Lower lobe of right lung (tissue), 2 donors: ENCODE data around the gene SLC8A3. TPM values are rescaled to one million over a fixed set of nuclear protein-coding genes. Genes with fewer than 3 reads are reported as not detected.

Source experiments
- ATAC-seq, 2 donors: fragments of 200-7000 bp; cut with Tn5 transposase; one replicate each; pipeline ENCODE4 v1.9.1; 2020 to 2022; ENCODE audit warnings: mild to moderate bottlenecking in 2 of 2, moderate library complexity in 2 of 2
- DNase-seq: peaks from one replicate; pipeline ENCODE4 v3.0.0-alpha.2; 2020
- H3K27ac ChIP-seq: fragments of 200-600 bp; one replicate; pipeline ENCODE4 v1.8.0; 2022
- H3K27me3 ChIP-seq: fragments of 200-600 bp; one replicate; pipeline ENCODE4 v1.8.0; 2022; ENCODE audit warnings: low read depth
- H3K36me3 ChIP-seq: fragments of 200-600 bp; one replicate; pipeline ENCODE4 v1.8.0; 2022; ENCODE audit warnings: mild to moderate bottlenecking
- H3K4me1 ChIP-seq: fragments of 200-600 bp; one replicate; pipeline ENCODE4 v1.8.0; 2022
- H3K4me3 ChIP-seq: fragments of 200-600 bp; one replicate; pipeline ENCODE4 v1.8.0; 2022; ENCODE audit warnings: mild to moderate bottlenecking
- H3K9me3 ChIP-seq: fragments of 200-600 bp; one replicate; pipeline ENCODE4 v1.8.0; 2022
- intact Hi-C: fragments of 100-400 bp; cut with DNase I; formaldehyde crosslinking; loops from one replicate; pipeline ENCODE4 v1.11.0; 2022
- total RNA-seq: library from RNA; stranded (reverse); fragmentation: NEBNext Ultra II Directional; extraction: Animal tissue kit (Norgen Biotek cat#: 25700); gene quantifications from one replicate; pipeline ENCODE4 v1.2.1, GENCODE V29; 2021
- TF ChIP-seq, protein P1 (sequence below): fragments of 200-600 bp; IDR thresholded peaks from one replicate; pipeline ENCODE4 v1.8.0; 2022; ENCODE audit warnings: antibody characterized with exemption, mild to moderate bottlenecking
- donor health status: DM: no; HTN: yes; CAD: no; lungs with severe emphysema.

The SLC8A3 gene
- total RNA-seq, 1 donor from 2014 or later: 1.9 TPM

DNA sequence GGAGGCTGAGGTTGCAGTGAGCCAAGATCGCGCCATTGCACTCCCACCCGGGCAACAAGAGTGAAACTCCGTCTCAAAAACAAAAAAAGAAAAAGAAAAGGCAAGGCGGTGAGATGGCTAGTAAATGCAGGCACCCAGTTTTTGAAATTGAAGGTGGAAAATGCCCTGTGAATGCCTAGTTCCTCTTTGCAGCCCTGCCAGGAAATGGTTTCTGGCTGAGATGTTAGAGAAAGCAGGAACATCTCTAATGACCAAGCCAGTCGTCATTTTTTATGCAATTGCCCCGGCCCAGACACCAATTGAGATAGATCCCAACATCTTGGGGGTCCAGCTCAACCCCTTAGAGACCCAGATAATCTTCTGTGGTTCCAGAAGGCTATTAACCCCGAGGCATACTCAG, 17.0 kb downstream of the SLC8A3 start:
- no peak overlapping the region for H3K27ac ChIP-seq
- no peaks in the 10 kb centered on the region for H3K9me3 ChIP-seq
- H3K4me1 ChIP-seq: no peaks in the 10 kb centered on the region
- H3K27me3 ChIP-seq: no peaks in the 10 kb centered on the region
- intact Hi-C loops: no loop called here
- TF ChIP-seq, protein P1, sequence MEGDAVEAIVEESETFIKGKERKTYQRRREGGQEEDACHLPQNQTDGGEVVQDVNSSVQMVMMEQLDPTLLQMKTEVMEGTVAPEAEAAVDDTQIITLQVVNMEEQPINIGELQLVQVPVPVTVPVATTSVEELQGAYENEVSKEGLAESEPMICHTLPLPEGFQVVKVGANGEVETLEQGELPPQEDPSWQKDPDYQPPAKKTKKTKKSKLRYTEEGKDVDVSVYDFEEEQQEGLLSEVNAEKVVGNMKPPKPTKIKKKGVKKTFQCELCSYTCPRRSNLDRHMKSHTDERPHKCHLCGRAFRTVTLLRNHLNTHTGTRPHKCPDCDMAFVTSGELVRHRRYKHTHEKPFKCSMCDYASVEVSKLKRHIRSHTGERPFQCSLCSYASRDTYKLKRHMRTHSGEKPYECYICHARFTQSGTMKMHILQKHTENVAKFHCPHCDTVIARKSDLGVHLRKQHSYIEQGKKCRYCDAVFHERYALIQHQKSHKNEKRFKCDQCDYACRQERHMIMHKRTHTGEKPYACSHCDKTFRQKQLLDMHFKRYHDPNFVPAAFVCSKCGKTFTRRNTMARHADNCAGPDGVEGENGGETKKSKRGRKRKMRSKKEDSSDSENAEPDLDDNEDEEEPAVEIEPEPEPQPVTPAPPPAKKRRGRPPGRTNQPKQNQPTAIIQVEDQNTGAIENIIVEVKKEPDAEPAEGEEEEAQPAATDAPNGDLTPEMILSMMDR: no peak
- DNase-seq (no peak), ATAC-seq (no peak)
- H3K4me3 ChIP-seq: no peak overlapping the region
- H3K36me3 ChIP-seq: no peaks in the 10 kb centered on the region

DNA sequence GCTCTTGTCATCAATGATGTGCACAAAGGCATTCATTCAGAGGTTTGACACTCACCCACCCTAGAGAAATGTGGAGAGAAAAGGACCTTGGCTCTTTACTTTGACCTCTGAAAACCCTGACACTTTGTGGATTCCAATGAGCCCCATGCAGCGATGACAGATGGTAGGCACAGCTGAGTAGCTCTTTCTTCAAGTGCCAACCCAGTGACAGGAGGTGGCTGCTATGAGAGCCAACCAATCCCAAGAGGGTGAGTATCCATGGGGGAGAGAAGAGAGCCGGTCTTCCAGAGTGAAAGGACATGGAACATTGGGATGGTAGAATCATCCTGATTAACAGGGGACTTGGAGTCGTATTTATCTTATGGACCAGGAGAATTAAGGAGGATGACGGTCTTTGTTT, 17.8 kb downstream of the SLC8A3 start:
- no peaks in the 10 kb centered on the region for H3K4me1 ChIP-seq
- no peaks in the 10 kb centered on the region for H3K27me3 ChIP-seq
- H3K9me3 ChIP-seq: no peaks in the 10 kb centered on the region
- H3K4me3 ChIP-seq: no peak overlapping the region
- H3K27ac ChIP-seq: no peak overlapping the region
- no peak for ATAC-seq
- H3K36me3 ChIP-seq: no peaks in the 10 kb centered on the region
- intact Hi-C loops: no loop called here
- no peak for DNase-seq
- TF ChIP-seq, protein P1: no peak

DNA sequence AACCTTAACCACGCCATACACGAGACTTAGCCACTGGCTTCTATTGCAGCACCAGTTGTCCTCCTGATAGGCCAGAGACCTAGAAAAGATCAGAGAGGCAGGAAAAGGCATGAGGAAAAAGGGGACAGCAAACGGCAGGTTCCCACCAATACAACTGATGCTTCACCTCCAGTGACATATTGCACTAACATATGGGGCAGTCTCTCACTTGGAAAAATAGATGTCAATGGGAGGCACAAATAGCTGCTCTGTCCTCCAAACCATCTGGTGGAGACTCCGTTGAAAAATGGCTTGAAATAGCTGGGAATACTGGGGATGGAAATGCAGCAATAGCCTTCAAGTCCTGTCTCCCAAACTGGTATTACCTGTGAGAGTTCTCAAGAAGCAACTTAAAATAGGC, 20.3 kb downstream of the SLC8A3 start:
- no peaks in the 10 kb centered on the region for H3K27me3 ChIP-seq
- no peaks in the 10 kb centered on the region for H3K4me1 ChIP-seq
- no peak overlapping the region for H3K4me3 ChIP-seq
- TF ChIP-seq, protein P1: no peak
- ATAC-seq (no peak), DNase-seq (no peak)
- intact Hi-C loops: no loop called here
- no peaks in the 10 kb centered on the region for H3K36me3 ChIP-seq
- no peaks in the 10 kb centered on the region for H3K9me3 ChIP-seq
- no peak overlapping the region for H3K27ac ChIP-seq

DNA sequence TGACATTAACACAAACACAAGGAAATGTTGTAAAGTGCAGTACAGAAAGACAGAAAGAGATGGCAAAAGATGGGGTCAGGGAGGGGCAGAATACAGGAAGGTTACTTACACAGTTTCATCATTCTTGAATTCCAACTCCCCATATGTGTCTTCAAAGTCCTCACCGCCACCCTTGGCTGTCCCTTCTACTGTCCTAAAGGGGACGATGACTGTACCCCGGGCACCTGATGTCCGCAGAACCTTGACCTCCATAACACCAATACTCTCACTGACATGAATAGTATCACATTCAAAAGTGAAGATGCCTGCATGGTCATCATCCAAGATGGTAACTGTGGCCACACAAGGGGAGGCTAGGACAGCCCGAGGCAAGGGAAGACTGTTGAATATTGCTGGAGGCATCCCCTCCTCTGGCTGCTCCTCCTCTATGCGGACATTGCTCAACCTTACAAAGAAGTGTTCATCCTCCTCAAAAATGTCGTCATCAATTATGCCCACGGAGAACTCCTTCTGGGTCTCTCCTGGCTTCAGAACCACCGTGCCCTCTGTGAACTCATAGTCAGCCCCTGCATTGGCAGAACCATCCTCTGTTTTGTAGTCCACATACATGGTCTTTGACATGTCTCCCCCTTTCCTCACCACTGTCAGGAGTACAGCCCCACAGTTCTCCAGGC, 22.1 kb downstream of the SLC8A3 start:
- no peak for DNase-seq
- ATAC-seq: no peak
- Histone ChIP-seq H3K4me3 (no peak overlapping the region), H3K36me3 (no peaks in the 10 kb centered on the region), H3K4me1 (no peaks in the 10 kb centered on the region), H3K27me3 (no peaks in the 10 kb centered on the region), H3K27ac (no peak overlapping the region), H3K9me3 (no peaks in the 10 kb centered on the region)
- TF ChIP-seq, protein P1: no peak
- intact Hi-C loops: no loop called here

DNA sequence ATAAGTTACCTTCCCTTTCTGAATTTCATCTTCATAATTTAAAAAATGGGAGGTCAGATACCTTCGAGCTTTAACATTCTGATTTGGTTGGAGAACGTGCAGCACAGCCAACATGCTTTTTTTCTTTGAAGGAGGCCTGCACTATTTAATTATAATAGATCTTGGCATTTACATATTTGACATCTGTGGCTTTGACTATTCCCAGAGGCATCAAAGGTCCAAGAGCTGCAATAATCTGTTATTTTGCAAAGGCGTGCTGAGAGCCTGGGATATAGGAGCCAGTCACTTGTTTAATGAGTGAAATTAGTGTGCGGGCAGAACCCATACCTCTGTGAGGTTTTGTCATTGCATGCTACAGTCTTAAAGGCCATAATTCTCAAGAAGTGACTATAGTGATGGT, 26.4 kb downstream of the SLC8A3 start:
- no peak for ATAC-seq
- DNase-seq: no peak
- H3K4me3 ChIP-seq: no peak overlapping the region
- H3K36me3 ChIP-seq: no peaks in the 10 kb centered on the region
- TF ChIP-seq, protein P1: no peak
- no peak overlapping the region for H3K27ac ChIP-seq
- H3K9me3 ChIP-seq: no peaks in the 10 kb centered on the region
- intact Hi-C loops: no loop called here
- H3K4me1 ChIP-seq: no peaks in the 10 kb centered on the region
- no peaks in the 10 kb centered on the region for H3K27me3 ChIP-seq
